ENCODE data around the gene ATG16L2. TPM values are rescaled to one million over a fixed set of nuclear protein-coding genes. Genes with fewer than 3 reads are reported as not detected.

The ATG16L2 gene, protein sequence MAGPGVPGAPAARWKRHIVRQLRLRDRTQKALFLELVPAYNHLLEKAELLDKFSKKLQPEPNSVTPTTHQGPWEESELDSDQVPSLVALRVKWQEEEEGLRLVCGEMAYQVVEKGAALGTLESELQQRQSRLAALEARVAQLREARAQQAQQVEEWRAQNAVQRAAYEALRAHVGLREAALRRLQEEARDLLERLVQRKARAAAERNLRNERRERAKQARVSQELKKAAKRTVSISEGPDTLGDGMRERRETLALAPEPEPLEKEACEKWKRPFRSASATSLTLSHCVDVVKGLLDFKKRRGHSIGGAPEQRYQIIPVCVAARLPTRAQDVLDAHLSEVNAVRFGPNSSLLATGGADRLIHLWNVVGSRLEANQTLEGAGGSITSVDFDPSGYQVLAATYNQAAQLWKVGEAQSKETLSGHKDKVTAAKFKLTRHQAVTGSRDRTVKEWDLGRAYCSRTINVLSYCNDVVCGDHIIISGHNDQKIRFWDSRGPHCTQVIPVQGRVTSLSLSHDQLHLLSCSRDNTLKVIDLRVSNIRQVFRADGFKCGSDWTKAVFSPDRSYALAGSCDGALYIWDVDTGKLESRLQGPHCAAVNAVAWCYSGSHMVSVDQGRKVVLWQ
- 10 to 100 TPM; 22.1 to 45.1 (median 40.6) TPM for total RNA-seq

DNA sequence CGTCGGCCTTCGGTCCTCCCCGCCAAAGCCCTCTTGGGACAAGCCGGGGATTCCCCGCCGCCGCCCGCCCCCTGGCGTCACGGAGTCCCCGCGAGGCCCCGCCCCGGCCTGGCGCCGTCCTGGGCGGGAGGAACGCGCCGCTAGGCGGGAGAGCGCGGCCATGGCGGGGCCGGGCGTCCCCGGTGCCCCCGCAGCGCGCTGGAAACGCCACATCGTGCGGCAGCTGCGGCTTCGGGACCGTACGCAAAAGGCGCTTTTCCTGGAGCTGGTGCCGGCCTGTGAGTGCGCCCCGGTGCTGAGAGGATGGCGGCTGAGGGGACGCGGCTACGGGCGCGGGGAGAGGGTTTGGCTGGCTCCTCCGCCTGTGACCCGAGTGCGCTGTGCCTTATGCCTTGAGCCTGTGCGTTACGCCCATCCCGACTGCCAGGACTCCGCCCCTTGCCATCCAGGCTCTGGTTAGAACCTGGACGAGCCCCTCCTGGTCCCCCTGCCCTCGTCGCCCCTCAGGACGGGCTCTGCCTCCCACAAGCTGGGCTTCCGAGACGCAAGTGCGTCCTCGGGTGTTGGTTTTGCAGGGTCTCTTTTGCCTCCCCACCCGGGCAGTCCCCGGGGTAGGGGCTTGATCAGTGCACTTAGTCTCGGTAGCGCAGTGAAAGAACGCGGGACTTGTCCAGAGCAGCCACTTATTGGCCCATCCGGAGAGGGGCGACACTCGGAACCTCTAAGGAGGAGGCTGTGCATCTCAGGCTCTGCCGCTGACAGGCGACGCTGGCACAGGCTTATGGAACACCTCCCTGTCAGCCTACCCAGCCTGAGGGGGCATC is at the start of gene ATG16L2:
Gene ATG16L2 (plus strand): TSS at position 126 of the 824 bp plus-strand sequence. CDS start 35 bp downstream, at position 161.
- Histone ChIP-seq H3K27me3 (no peaks in the 10 kb centered on the region), H3K9me3 (no peaks in the 10 kb centered on the region), H3K27ac (peak within 1 kb of the TSS; percentile 68 to 98 (median 87)), H3K4me3 (replicated peaks in 1 of 3) (peak within 1 kb of the TSS; percentile 63 to 81 (median 69)), H3K36me3 (no peaks in the 10 kb centered on the region), H3K4me1 (peaks cover 24 to 30% of the 10 kb centered on the region in 2 donors)
- DNase-seq, result peak; percentile 84 to 85
- 0 to 2% methylated on average over 6 to 54 of the region's 75 CpGs for WGBS, 2 donors
- peak; percentile 3 to 82 for TF ChIP-seq POLR2A (IDR thresholded peaks at IDR 0.05)
- TF ChIP-seq, protein P1, sequence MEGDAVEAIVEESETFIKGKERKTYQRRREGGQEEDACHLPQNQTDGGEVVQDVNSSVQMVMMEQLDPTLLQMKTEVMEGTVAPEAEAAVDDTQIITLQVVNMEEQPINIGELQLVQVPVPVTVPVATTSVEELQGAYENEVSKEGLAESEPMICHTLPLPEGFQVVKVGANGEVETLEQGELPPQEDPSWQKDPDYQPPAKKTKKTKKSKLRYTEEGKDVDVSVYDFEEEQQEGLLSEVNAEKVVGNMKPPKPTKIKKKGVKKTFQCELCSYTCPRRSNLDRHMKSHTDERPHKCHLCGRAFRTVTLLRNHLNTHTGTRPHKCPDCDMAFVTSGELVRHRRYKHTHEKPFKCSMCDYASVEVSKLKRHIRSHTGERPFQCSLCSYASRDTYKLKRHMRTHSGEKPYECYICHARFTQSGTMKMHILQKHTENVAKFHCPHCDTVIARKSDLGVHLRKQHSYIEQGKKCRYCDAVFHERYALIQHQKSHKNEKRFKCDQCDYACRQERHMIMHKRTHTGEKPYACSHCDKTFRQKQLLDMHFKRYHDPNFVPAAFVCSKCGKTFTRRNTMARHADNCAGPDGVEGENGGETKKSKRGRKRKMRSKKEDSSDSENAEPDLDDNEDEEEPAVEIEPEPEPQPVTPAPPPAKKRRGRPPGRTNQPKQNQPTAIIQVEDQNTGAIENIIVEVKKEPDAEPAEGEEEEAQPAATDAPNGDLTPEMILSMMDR (IDR thresholded peaks at IDR 0.05), result peak in 4 of 6 experiments; percentile 6 to 48 (median 32)
- intact Hi-C loops (cut with DNase I), result no loop called here

DNA sequence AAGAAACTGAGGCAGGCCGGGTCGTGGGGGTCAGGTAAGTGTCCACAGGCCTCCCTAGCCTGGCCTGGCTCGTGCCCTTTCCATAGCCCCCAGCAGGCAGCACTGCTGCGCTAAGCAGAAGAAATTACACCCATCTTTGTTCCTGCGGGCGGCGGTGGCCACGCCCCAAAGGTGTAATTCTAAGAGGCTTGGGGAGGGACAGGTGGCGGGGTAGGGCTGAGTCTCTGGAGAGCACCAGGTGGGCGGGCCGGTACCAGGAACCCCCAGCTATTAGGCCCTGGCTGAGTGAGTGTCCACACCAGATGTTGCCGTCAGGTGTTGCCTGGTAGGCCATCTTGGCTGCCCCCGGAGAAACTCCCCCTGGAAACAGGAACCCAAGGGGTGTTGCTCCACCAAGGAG is 49.7 kb upstream of the ATG16L2 start:
- DNase-seq, result no peak
- Histone ChIP-seq H3K27ac (peak overlapping the region; percentile 4 to 15 (median 5)), H3K4me3 (replicated peaks in 1 of 3) (no peak overlapping the region), H3K4me1 (peaks cover 21 to 61% of the 10 kb centered on the region in 2 donors), H3K27me3 (no peaks in the 10 kb centered on the region), H3K36me3 (no peaks in the 10 kb centered on the region), H3K9me3 (no peaks in the 10 kb centered on the region)
- WGBS, 2 donors, result 37 to 73% methylated on average over 5 to 9 of the region's 13 CpGs
- TF ChIP-seq, protein P1 (IDR thresholded peaks at IDR 0.05), result no peak
- TF ChIP-seq POLR2A (IDR thresholded peaks at IDR 0.05), result no peak
- intact Hi-C loops (cut with DNase I), result no loop called here

DNA sequence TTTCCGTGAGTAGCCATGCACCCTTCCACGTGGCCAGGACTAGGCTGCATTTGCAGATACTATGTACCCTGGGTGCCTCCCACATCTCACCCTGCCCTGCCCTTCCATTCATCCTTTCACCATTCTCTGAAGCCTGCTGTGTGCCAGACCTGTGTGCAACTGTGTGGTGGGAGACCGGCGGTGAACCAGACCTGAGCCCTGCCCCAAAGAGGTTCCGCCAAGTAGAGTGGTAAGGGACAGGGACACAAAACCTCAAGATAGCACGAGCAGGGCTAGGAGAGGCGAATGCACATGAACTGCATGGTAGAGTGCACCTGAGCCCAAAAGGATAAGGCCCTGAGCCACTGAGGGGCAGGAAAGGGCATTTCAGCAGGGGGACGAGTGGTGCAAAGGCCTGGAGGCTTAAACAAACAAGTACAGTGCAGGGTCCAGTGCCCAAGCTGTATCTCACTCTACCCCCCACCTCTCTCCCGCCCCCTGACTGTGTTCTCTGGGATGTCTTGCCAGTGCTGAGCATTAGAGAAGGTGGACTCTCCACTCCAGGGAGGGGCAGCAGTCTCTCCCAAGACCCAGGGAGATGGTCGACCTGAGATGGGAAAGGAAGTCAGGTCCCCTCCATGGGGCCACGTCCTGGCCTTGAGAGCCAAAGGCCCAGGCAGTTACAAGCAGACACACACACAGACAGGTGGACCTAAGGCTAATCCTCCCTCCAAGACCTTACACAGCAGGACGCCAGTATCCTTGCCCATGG is 47.9 kb upstream of the ATG16L2 start:
- TF ChIP-seq, protein P1 (IDR thresholded peaks at IDR 0.05), result no peak
- no peak for TF ChIP-seq POLR2A (IDR thresholded peaks at IDR 0.05)
- Histone ChIP-seq H3K4me1 (peaks cover 33 to 64% of the 10 kb centered on the region in 2 donors), H3K27ac (no peak overlapping the region), H3K36me3 (no peaks in the 10 kb centered on the region), H3K9me3 (no peaks in the 10 kb centered on the region), H3K4me3 (replicated peaks in 1 of 3) (no peak overlapping the region), H3K27me3 (no peaks in the 10 kb centered on the region)
- DNase-seq, result peak in 1 of 2 donors; percentile 66
- 40 to 46% methylated on average over 10 to 12 of the region's 12 CpGs for WGBS, 2 donors
- intact Hi-C loops (cut with DNase I), result no loop called here

DNA sequence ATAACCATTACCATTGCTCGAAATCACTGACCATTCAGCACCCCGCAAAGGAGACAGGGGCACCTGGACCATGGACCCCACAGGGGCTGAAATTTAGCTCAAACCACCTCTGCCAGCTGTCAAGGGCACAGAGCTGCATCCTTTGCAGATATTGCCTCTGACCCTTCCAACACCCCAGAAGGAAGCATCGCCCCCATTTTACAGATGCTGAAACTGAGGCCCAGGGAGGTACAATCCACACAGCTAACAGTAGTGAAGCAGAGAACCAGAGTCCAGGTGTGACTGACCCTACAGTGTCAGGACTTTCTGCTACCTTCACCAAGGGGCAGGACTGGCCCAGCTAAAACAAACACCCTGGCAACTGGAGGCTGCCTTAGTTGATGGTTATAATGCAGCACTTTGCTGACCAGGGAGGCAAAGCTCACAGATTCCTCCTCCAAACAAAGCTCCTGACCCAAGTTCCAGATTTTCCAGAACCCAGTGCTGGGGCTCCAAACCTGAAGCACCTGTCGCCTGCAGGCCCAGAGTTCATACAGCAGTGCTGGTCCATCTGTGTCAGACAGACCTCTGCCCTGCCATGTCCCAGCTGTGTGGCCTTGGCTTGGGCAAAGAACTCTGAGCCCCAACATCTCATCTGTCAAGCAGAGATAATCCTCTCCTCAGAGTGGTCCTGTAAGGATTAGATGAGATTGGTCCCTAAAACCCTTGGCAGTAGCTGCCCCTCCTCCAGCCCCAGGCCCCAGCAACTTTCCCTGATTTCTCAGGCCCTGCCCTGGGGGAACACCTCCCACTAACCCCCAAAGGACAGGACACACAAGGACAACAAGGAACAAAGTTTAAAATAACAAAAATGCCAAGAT is 46.8 kb upstream of the ATG16L2 start:
- 98 to 100% methylated on average over 3 to 4 of the region's 4 CpGs for WGBS, 2 donors
- peak overlapping the region in 1 of 3 donors; percentile 36 for H3K27ac ChIP-seq
- intact Hi-C loops (cut with DNase I), result no loop called here
- no peak overlapping the region for H3K4me3 ChIP-seq (replicated peaks in 1 of 3)
- DNase-seq, result no peak
- no peaks in the 10 kb centered on the region for H3K27me3 ChIP-seq
- H3K4me1 ChIP-seq, result peaks cover 33 to 65% of the 10 kb centered on the region in 2 donors
- no peak for TF ChIP-seq POLR2A (IDR thresholded peaks at IDR 0.05)
- TF ChIP-seq, protein P1 (IDR thresholded peaks at IDR 0.05), result no peak
- no peaks in the 10 kb centered on the region for H3K36me3 ChIP-seq
- no peaks in the 10 kb centered on the region for H3K9me3 ChIP-seq

Data from thyroid gland (tissue), 4 donors.